MCF 10A (cell line): Measurements from ENCODE around the gene RAP1GAP2. TPM values are rescaled to one million over a fixed set of nuclear protein-coding genes. Genes with fewer than 3 reads are reported as not detected.

ENCODE experiments used
- BruUV-seq: library from RNA; stranded (reverse); fragments of 400-500 nt; replicated peaks from 2 replicates; lab custom pipeline; 2021; lab: Mats Ljungman, UMichigan
- CTCF ChIA-PET: fragments of 300-600 bp; sonication (Branson Sonifier 250); formaldehyde crosslinking; extraction: SDS; loops from one replicate; lab custom pipeline; 2021; ENCODE audit warnings: antibody characterized with exemption, inconsistent platforms; lab: Yijun Ruan, JAX
- POLR2A ChIA-PET: fragments of 300-600, 350-650 bp; sonication (Branson Sonifier 250); formaldehyde crosslinking; extraction: SDS; loops from one replicate; lab custom pipeline; 2020; ENCODE audit warnings: antibody characterized with exemption, inconsistent platforms; lab: Yijun Ruan, JAX
- DNase-seq: peaks from one replicate; pipeline ENCODE4 v3.0.0-alpha.2; 2018; ENCODE audit not compliant: unreplicated experiment
- H3K27ac Mint-ChIP-seq: one replicate; pipeline ENCODE4 v1.8.0; 2022; ENCODE audit warnings: mild to moderate bottlenecking, low read depth, mixed read lengths; ENCODE audit not compliant: unreplicated experiment
- H3K27me3 Mint-ChIP-seq: one replicate; pipeline ENCODE4 v1.8.0; 2022; ENCODE audit warnings: mixed read lengths; ENCODE audit not compliant: insufficient read depth, unreplicated experiment
- H3K36me3 Mint-ChIP-seq: one replicate; pipeline ENCODE4 v1.8.0; 2022; ENCODE audit warnings: mild to moderate bottlenecking, moderate library complexity, mixed read lengths; ENCODE audit not compliant: insufficient read depth, unreplicated experiment
- H3K4me1 Mint-ChIP-seq: one replicate; pipeline ENCODE4 v1.8.0; 2022; ENCODE audit warnings: mixed read lengths; ENCODE audit not compliant: insufficient read depth, unreplicated experiment
- H3K4me3 Mint-ChIP-seq: one replicate; pipeline ENCODE4 v1.8.0; 2022; ENCODE audit warnings: mild to moderate bottlenecking, moderate library complexity, mixed read lengths; ENCODE audit not compliant: unreplicated experiment
- H3K9me3 Mint-ChIP-seq: one replicate; pipeline ENCODE4 v1.8.0; 2022; ENCODE audit warnings: mixed read lengths; ENCODE audit not compliant: unreplicated experiment
- intact Hi-C: fragments of 100-400 bp; cut with micrococcal nuclease; formaldehyde crosslinking; loops from 2 replicates; pipeline ENCODE4 v1.14.1; 2022
- total RNA-seq: library from RNA; stranded (reverse); gene quantifications from 2 replicates; pipeline ENCODE4 v1.2.3, GENCODE V29; 2022
- TF ChIP-seq, protein P1 (sequence below): fragments of 200-600 bp; IDR thresholded peaks from one replicate; pipeline ENCODE4 v1.8.0; 2022; ENCODE audit warnings: antibody characterized with exemption, mild to moderate bottlenecking; ENCODE audit not compliant: unreplicated experiment

RAP1GAP2 gene
- total RNA-seq, 1 experiment from 2014 or later = 40.2 TPM

DNA sequence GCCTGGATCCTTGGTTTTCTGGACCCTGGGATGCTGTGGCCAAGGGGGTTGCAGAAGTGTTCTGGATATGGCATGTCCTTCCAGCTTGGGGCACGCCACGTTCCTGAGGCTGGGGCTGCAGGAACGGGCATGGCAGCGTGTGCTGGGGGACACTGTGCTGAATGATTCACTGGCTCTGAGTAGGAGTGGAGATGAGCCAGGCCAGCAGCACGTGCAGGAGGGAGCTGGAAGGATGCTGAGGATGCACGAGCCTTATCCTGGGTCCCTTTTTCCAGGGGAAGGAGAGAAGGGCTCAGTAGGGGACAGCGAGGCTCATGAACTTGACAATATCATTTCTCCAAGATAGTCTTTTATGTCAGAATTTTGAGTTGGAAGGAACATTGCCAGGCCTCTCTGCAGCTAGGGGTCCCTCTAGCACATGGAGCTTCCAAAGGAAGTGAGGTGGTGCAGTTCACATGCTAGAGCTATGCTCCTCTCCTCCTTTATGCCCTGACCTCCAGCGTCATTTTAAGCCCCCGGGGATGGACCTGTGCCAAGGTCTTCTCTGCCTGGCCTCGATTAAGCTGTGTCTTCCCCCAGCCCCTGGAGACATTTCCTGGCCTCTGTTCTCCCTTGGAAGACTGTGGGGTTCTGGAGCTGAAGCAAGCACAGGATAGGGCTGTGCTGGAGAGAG lies 141.2 kb downstream of the RAP1GAP2 start:
- TF ChIP-seq, protein P1, sequence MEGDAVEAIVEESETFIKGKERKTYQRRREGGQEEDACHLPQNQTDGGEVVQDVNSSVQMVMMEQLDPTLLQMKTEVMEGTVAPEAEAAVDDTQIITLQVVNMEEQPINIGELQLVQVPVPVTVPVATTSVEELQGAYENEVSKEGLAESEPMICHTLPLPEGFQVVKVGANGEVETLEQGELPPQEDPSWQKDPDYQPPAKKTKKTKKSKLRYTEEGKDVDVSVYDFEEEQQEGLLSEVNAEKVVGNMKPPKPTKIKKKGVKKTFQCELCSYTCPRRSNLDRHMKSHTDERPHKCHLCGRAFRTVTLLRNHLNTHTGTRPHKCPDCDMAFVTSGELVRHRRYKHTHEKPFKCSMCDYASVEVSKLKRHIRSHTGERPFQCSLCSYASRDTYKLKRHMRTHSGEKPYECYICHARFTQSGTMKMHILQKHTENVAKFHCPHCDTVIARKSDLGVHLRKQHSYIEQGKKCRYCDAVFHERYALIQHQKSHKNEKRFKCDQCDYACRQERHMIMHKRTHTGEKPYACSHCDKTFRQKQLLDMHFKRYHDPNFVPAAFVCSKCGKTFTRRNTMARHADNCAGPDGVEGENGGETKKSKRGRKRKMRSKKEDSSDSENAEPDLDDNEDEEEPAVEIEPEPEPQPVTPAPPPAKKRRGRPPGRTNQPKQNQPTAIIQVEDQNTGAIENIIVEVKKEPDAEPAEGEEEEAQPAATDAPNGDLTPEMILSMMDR = no peak
- Mint-ChIP-seq H3K4me1 (peaks cover 7% of the 10 kb centered on the region), H3K27ac (no peak overlapping the region), H3K4me3 (no peak overlapping the region), H3K9me3 (no peaks in the 10 kb centered on the region), H3K27me3 (no peaks in the 10 kb centered on the region), H3K36me3 (no peaks in the 10 kb centered on the region)
- POLR2A ChIA-PET = interaction anchor here (1.2 kb wide), 1 partner anchor 14 kb away, joined by 5 read pairs; no protein-coding TSS in a partner anchor
- BruUV-seq = no TSS peak
- DNase-seq = no peak
- intact Hi-C loops = loop anchor here (2.0 kb wide), 1 partner anchor 75 kb away; no protein-coding TSS in a partner anchor
- CTCF ChIA-PET = interaction anchor here (0.7 to 1.9 kb wide), 4 partner anchors 11 to 1224 kb away, joined by 3 to 17 read pairs (median 4); no protein-coding TSS in a partner anchor

DNA sequence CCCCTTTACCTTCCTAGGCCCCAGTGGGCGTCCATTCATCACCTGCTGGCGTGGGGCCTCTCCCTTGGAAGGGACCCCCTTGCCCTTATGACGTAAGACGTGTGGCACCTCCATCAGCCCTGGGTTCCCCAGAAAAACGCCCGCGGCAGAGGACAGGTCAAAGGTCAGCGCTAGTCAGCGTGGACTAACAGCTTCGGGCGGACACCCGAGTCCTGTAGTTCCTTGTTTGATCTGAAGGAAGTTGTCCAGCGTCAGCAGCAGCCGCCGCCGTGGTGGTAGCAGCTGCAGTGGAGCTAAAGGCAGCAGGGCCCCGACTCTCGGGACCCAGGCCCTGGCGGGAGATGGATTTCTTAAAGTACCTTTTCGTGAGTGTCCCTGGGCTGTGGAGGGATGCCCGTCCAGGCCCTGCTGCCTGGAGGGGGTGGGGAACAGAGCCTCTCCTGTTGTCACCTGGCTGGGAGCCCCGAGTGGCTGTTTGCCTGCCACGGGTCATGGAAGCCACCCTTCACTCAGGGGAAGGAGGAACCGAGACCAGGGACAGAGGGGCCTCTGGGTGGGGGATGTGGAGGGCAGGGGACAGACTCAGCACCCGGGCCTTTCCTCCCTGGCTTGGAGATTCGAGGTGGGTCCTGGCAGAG lies 143.6 kb downstream of the RAP1GAP2 start:
- no peaks in the 10 kb centered on the region for H3K36me3 Mint-ChIP-seq
- H3K4me3 Mint-ChIP-seq = no peak overlapping the region
- POLR2A ChIA-PET = interaction anchor here (0.9 kb wide), 1 partner anchor 14 kb away, joined by 3 read pairs; no protein-coding TSS in a partner anchor
- CTCF ChIA-PET = no interaction called here
- TF ChIP-seq, protein P1 = no peak
- H3K27me3 Mint-ChIP-seq = no peaks in the 10 kb centered on the region
- no TSS peak for BruUV-seq
- no peaks in the 10 kb centered on the region for H3K9me3 Mint-ChIP-seq
- peaks cover 7% of the 10 kb centered on the region for H3K4me1 Mint-ChIP-seq
- DNase-seq = no peak
- H3K27ac Mint-ChIP-seq = no peak overlapping the region
- intact Hi-C loops = no loop called here

DNA sequence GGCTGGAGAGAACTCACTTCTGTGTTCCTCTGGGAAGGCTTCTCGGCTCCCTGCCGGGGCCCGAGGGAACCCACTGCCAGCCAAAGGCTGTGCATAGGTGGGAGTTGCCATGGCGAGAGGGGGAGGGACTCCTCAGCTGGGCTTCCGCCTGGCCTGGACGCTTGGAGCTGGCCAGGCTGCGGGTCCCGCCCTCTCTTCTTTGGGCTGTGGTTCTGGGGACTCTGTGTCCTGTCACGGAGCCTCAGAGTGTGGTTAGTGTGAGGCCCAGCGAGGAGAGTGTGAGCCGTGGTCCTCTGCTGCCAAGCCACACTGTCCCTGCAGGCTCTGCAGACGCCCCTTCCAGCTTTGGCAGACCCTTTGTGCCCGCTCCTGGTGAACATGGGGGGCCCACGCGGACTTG lies 144.1 kb downstream of the RAP1GAP2 start:
- H3K27ac Mint-ChIP-seq = no peak overlapping the region
- ChIA-PET CTCF (no interaction called here), POLR2A (no interaction called here)
- intact Hi-C loops = no loop called here
- H3K4me3 Mint-ChIP-seq = no peak overlapping the region
- H3K36me3 Mint-ChIP-seq = no peaks in the 10 kb centered on the region
- no peak for DNase-seq
- BruUV-seq = no TSS peak
- H3K9me3 Mint-ChIP-seq = no peaks in the 10 kb centered on the region
- peaks cover 7% of the 10 kb centered on the region for H3K4me1 Mint-ChIP-seq
- TF ChIP-seq, protein P1 = no peak
- H3K27me3 Mint-ChIP-seq = no peaks in the 10 kb centered on the region

DNA sequence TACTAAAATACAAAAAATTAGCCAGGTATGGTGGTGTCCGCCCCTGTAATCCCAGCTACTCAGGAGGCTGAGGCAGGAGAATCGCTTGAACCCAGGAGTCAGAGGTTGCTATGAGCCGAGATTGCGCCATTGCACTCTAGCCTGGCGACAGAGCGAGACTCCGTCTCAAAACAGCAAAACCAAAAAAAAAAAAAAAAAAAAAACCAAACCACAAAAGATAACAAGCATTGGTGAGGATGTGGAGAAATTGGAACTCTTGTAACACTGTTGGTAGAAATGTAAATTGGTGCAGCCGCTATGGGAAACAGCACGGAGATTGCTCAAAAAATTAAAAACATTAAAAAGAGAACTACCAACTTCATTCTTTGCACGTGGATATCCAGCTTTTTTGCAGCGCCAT lies 147.7 kb downstream of the RAP1GAP2 start:
- Mint-ChIP-seq H3K27ac (no peak overlapping the region), H3K36me3 (no peaks in the 10 kb centered on the region), H3K4me1 (no peaks in the 10 kb centered on the region), H3K27me3 (no peaks in the 10 kb centered on the region), H3K4me3 (no peak overlapping the region), H3K9me3 (no peaks in the 10 kb centered on the region)
- ChIA-PET CTCF (interaction anchor here (1.1 to 1.3 kb wide), 2 partner anchors 18 to 81 kb away, joined by 3 read pairs; no protein-coding TSS in a partner anchor), POLR2A (interaction anchor here (0.6 kb wide), 1 partner anchor 924 kb away, joined by 3 read pairs; no protein-coding TSS in a partner anchor)
- TF ChIP-seq, protein P1 = no peak
- intact Hi-C loops = no loop called here
- DNase-seq = no peak
- no TSS peak for BruUV-seq
